Bone marrow (tissue), 2 donors: Measurements from ENCODE around the gene PICALM.

ENCODE experiments used
- DNase-seq, 2 donors: peaks; one replicate each; lab custom pipeline; 2025; lab: John Stamatoyannopoulos, UW

The PICALM gene

DNA sequence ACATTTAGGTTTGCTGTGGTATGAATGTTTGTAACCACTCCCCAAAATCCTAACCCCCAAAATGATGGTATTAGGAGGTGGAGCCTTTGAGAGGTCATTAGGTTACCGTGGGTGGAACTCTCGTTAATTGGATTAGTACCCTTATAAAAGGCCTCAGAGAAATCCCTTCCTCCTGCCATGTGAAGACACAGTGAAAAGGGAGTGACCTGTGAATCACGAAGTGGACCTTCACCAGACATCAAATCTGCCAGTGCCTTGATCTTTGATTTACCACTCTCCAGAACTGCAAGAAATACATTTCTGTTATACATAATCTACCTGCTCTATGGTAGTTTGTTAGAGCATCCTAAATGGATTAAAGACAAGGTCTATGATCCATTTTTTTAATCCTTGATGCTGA is 12.6 kb upstream of the PICALM start:
- no peak for DNase-seq

DNA sequence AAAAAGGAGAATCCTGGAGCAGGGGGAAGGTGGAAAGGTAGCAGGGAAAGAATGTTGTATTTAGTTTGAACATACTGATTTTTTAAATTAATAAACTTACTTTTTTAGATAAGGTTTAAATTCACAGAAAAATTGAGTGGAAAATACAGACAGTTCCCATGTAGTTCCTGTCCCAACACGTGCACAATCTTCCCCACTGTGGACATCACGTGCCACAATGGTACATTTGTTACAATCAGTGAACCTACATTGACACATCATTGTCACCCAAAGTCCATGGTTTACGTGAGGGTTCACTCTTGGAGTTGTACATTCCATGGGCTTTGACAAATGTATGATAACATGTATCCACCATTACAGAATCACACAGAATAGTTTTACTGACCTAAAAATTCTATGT is 10.5 kb upstream of the PICALM start:
- no peak for DNase-seq

DNA sequence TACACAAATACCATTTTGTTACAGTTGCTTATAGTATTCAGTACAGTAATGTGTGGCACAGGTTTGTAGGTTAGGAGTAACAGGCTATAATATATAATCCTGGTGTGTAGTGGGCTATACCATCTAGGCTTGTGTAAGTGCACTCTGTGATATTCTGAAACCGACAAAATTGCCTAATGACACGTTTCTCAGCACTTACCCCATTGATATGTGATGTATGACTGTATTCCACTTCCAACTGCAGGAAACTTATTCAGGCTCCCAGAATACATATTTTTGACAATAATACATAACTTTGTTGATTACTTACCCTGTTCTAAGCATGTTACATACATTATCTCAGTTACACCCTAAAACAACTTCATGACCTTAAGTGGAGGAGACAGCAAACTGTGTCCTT is 5.1 kb upstream of the PICALM start:
- no peak for DNase-seq

DNA sequence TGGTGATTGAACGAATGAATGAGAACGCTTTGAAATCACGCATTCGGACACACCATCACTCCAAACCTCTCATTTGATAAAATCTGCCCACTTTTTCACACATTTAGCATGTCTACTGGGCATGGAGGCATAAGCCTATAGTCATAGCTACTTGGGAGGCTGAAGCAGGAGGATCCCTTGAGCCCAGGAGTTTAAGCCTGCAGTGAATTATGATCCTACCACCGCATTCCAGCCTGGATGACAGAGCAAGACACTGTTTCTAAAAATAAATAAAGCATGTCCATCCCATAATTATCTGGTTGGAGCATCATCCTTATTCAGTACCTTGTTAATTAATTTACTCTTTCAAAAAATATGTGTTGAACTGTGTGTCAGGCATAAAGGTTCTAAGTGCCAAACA is 3.3 kb upstream of the PICALM start:
- no peak for DNase-seq

DNA sequence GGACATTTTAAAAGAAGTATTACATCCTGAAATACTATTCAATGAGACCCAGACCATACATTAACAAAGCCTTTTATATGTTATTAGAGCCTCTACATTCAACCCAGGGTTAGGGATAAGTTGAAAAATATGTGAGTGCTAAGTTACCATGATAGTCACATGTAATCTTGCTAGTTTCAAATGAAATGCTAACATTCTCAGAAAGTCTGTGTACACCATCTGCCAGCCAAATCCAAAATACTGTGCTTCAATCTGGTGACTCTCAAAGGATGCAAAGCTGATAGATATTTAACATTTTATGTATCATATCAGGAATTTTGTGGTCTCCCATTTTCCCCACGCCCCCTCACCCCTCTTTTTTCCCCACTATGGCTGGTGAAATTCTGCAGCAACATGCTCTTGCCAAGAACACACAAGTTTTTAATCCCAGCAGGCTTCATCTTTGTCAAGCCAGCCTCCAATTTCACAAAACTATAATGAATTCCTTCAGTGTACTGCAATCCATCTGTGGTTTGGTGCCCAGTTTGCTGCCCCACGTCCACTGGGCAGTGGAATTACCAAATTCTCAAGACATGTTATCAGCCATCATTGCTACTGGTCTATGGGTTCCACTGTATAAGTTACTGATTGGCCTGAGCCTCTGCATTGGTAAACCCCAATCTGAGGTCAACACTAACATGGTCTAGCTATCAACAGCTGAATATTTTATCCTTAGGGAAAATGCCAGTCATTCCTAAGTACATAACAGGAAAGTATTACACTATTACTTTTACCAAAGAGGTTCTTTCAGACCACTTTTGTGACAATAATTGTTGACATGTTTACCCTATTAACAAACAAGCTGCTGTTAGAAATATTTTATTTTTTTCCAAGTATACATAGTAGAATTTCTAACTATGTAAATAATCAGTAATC is 1.5 kb upstream of the PICALM start:
- no peak for DNase-seq

DNA sequence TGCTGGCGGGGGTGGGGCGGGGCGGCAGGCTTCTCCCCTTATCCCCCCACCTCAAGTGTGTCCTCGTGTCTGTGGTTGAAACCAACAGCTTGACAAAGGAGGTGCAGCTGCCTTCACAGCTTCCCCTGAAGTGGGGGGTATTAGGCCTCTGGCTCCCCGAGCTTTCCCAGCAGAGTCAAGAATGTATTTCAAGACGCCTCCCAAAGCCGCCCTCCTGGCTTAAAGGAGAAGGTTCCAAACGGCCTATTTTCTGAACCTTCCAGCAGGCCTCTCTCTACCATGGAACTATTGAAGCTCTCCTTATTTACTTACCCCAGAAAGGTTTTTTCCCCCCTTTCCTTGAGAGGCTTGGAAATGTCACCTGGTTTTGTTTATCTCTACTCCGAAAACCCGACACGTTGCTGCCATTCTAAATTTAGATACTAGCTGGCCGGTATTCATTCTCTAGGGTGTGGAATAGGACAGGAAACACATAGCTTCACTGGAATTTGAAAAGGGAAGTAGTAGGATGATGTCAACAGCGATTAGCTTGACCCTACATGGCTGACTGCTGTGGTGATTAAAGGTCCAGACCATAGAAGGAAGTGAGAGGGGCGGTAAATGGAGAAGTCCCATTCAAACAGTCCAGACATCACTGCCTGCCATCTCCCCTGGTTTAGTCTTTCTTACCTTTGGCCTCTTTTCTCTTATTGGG is 671 bp upstream of the PICALM start:
- peak in 1 of 2 donors; percentile 64 for DNase-seq

DNA sequence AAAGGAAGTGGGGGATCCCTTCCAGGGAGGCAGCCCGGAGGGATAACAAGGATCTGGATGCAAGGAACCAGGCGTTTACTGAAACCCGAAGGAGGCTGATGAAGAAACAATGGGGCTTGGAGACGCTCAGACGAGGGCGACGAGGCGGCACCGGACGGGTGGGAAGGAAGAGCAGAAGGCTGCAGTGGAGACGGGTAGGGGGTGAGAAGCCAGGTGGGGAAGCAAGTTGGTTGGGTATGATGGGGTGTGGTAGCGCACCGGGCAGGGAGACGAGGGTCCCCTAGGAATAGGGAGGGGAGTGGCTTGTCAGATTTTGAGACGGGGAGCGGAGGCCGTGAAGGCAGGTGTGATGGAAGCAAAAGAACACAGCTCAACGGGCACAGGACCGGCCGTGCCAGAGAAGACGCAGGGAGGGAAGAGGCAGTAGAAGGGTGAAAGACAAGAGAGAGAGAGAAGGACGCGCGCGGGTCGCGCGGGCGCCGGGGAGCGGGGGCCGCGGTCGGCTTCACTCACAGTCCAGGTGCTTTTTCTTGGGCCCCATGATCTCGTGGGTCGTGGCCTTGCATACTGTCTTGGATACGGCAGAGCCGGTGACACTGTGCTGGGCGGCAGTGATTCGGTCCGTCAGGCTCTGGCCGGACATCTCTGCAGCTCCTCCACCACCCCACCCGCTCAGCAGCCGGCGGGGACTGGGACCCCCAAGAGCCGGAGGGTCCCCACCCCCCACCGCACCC is 579 bp downstream of the PICALM start:
- DNase-seq, result peak in 1 of 2 donors; percentile 54

DNA sequence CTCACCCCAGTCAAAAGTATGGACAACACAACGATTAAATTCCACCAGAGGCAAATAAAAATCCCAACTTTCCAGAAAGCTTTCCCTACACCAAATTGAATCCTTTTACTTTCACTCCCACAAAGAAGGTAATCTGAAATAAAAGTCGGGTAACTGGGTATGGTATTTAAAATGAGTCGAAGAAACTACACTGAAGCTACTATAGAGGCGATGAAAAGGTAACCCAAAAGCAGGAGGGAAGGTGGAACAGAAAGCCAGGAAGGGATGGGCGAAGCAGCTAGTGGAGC is 1.1 kb downstream of the PICALM start:
- no peak for DNase-seq

DNA sequence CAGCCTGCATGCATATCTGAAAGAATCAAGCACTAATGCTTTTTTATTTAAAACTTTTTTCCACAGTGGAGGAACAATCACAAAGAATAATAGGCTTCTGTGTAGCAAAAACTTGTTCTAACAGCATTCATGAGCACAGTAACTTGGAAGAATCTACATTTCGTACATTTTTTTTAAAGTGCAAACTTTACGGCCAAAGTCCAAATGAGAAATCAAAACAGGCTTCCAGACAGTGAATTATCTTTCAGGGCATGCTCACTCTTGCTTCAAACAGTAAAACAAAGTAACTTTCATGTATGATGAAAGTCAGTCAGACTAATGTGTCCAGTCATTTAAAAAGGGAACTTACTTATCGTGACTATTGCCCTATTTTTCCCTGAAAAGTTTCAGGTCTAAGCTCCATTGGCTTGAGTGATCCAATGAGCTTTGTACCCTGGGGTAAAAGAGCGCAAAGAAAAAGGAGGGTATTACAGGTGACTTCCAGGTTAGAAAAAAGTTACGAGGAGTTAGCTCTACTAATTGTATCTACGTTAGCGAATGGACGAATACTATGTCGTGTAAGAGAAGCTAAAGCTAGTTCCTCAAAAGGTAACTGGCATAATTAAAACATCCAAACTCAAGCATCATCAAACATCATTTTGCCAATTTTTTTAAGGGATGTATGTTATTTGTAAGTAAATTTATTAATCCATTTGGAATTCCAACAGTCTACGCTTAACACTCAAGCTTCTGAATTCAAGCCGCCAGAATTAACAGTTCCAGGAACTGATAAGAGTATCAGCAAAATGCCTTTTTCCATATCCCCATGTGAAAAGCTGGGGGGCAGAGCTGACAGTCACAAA is 1.7 kb downstream of the PICALM start:
- DNase-seq, result peak in 1 of 2 donors; percentile 36

DNA sequence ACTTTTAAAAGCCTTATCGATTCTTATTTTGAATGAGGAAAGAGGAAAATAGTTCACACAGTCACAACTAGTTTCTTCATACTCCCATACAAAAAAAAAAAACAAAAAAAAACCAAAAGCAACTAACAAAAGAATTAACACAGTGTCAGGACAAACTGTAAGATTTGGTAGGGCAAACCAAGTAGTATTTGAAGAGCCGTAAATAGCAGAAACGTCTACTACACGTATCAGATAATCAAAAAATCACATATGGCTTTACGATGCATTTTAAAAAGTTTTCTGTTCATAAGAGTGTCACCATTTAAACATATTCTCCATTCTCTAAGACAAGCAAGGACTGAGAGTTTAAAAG is 2.3 kb downstream of the PICALM start:
- DNase-seq, result no peak

DNA sequence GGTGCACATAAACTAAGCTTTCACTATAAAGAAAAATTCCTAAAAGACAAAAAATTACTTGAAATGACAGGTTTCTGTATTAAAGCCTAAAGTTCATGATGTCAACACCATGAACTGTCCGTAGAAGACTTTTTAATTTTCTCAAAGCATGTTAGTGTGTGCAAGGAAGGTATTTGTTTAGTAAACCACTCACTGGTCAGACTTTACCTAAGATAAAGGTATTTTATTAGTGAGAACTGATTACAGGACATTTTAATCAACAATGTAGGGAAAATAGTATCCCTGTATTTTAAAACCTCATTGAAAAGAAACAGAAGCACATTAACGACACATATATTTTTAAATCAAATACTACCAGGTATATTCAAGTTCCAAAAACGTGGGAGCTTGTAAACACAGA is 2.9 kb downstream of the PICALM start:
- no peak for DNase-seq

DNA sequence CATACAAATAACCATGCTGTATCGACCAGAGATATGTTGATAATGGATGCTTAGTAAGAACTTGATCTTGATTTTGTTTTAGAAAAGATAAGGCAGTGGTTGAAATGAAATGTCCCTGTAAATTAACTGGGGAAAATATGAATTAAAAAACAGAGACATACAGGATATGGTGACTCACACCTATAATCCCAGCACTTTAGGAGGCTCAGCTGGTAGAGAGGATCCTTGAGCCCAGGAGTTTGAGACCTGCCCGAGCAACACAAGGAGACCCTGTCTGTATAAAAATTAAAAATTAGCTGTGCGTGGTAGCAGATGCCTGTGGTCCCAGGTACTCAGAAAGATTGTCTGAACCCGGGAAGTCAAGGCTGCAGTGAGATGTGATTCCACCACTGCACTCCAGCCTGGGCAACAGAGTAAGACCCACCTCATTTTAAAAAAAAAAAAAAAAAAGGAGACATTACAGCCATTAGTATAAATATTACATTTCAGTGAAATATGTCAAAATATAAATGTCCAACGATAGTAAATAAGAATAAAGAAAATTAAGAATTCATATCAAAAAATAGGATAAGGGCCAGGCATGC is 4.6 kb downstream of the PICALM start:
- DNase-seq, result no peak

DNA sequence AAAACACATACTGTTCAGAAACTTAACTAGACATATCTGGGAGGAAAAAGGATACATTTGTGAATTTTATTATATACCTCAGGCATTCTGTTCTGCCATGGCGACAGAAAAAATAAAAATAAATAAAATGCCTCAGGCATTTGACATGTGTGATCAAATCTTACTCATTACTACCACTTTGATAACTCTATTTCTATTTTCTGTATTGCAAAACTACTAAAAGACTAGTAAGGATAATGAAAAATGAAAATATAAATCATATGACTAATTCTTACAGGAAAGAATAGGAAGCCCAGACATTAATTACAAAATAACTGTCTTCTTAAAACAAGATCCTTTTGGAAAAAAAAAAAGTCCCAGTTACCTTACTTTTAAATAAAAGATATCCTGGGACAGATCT is 5.3 kb downstream of the PICALM start:
- DNase-seq, result no peak

DNA sequence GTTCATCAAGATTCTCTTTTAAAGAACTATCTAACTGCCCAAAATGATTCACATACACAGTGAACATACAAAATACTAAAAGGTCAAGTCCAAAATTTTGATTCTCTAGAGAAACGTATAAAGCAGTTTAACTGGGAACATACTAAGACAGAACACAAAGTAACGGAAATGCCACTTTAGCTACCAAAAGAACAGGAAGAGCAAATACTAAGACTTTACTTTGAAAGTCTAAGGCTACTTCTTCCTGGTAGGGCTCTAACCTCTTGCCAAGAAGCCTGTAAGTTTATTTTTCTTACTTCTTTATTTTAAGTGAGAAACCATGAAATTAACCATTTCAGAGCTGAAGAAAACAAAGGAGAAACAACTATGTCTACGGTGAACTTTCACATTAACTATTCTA is 6.2 kb downstream of the PICALM start:
- DNase-seq, result peak in 1 of 2 donors; percentile 14

DNA sequence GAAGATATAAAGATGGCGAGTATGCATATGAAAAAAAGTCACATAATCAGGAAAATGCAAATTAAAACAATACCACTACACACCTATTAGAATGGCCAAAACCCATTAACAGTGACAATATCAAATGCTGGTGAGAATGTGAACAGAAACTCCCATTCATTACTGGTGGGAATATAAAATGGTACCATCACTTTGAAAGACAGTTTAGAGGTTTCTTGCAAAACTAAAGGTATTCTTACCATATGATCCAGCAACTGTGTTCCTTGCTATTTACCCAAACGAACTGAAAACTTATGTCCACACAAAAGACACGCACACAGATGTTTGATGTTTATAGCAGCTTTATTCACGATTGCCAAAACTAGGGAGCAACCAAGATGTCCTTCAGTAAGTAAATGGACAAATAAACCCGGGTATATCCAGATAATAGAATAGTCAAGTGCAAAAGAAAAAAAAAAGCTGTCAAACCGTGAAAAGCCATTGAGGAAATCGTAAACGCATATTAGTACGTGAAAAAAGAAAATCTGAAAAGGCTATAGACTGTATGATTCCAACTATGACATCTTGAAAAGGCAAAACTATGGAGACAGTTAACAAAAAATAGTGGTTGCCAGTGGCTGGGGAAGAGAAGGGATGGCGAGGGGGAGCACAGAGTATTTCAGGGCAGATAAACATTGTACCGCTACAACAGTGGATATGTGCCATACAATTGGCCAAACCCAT is 7.2 kb downstream of the PICALM start:
- no peak for DNase-seq

DNA sequence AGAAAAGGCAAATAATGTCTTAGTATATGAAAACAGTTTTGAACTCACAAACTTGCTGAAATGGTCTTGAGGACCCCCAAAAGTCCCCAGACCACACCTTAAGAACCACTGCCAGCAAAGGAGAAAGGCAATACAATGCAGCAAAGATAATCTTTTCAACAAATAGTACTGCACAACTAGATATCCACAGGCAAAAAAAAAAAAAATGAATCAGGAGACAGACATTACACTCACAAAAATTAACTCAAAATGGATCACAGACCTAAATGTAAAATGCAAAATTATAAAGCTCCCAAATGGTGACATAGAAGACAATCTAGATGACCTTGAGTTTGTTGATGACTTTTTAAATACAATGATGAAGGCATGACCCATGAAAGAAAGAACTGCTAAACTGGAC is 8.3 kb downstream of the PICALM start:
- no peak for DNase-seq

DNA sequence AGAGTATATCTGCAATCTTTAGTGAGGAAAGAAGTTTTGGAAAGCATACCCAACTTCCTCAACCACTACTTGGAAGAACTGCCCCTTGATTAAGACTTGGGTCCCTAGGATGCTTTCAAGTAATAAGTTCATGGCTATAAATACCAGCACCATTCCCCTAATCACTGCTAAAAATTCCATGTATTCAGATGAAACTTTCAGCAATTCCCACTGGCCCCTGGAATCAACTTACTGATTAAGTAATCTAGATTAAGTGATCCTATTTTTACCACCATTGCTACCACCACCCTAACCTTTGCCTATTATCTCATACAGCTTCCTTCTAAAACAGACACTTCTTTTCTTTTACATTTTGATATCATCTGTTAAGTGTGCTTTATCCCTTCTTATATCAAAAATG is 10.5 kb downstream of the PICALM start:
- DNase-seq, result no peak

DNA sequence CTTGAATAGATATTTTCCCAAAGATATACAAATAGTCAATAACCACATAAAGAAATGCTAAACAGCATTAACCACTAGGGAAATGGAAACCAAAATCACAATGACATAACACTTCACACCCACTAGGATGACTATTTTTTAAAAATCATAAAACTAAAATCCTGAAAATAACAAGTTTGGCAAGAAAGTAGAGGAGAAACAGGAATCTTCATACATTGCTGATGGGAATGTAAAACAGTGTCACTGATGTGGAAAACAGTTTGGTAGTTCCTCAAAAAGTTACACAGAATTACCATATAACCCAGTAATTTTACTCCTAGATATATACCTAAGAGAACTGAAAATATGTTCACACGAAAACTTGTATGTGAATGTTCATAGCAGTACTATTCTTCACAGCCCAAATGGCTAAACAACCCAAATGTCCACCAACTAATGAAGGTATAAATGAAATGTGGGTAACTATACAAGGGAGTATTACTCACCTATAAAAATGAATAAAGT is 12.5 kb downstream of the PICALM start:
- DNase-seq, result no peak

DNA sequence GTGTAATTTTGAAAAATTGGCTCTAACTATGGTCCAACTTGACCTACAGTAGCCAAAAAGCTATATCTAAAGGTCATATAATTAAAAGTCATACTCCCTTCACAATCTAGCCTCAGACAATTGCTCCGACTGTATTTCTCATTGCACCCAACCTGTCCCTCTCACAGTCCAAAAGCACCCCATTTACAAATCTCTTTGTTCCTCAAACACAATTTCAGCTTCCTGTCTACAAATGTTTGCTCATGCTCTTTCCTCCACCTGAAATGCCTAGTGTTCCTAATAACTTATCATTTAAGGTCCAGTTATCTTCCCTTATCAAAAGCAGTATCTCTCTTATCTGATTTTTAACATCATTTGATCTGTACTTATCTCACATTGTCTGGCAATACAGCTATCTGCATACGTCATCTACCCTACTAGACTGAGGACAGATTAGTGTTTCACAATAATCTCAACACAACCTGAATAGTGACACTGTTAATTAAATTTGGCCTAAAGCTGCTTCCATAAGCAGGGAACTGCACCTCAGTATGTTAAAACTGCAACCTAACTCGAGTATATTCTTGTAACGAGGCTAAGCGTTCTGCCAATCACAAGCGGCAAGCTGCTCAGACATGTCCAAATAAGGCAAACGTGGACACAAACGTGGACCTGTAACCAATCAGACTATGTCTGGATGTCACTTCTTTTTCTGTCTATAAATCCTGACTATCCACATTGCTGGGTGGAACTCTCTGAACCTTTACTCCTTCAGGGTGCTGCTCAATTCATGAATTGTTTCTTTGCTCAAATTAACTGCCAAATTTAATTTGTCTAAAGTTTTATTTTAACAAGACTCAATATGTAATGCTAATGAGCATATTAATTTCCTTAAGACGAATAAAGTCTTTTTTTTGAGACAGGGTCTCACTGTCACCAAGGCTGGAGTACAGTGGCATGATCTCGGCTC is 15.9 kb downstream of the PICALM start:
- no peak for DNase-seq

DNA sequence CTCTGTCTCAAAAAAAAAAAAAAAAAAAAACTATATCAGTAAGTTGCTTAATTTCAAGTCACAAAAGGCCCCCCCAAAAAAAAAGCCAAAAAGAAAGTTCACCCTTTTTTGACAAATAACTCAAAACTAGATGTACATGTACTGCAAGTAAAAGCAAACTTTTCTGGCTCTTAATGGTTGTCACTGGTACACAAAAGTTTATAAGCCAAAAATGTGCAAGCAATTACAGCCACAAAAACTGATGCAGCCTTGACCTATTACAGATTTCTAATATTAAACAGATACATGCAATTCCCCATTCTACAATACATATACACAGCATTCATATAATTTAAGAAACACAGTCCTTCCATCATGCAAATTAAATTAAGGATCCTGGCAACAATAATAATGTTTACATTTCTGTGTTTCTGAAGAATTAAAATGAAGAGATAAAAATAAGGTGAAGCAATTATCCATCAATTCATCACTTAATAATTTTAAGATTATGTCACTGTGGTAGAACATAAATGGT is 18.6 kb downstream of the PICALM start:
- no peak for DNase-seq
